GM21529 (cell line): ENCODE results near the gene MACC1.
A peak's percentile ranks its signal among the peaks of the same experiment; 100 is the strongest.

Source experiments
- ATAC-seq: cut with Tn5 transposase; IDR thresholded peaks from one replicate; pipeline ENCODE4 v1.9.1; 2021; ENCODE audit not compliant: unreplicated experiment

Gene MACC1

GRCh38 chr7:20217193-20217948 is at the start of gene MACC1:
MACC1 (minus strand) TSS chr7:20217384; CDS start chr7:20161862, 55,522 bp downstream.
- ATAC-seq, result peak; percentile 56

DNA sequence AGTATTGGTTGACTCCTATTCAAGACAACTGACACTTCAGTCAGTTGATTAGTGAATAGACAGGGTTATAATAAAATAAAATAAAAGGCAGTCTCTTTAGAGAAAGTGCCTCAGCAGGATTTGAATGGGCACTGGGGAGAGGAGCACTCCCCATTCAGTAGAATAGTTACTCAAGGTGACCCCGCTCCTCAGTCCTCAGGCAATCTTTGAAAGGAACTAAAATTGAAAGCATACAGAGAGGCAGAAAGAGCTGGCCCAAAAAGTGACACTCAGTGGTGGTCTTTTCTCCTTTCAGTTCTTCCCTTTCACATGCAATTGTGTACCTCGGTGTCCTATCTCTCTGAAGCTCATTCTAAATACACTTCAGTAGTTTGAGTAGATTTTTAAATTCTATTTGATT is 47.4 kb upstream of the MACC1 start:
- ATAC-seq, result no peak

- ATAC-seq, result no peak
Measured at GRCh38 chr7:20260223-20260622, 43.0 kb upstream of the MACC1 start.

DNA sequence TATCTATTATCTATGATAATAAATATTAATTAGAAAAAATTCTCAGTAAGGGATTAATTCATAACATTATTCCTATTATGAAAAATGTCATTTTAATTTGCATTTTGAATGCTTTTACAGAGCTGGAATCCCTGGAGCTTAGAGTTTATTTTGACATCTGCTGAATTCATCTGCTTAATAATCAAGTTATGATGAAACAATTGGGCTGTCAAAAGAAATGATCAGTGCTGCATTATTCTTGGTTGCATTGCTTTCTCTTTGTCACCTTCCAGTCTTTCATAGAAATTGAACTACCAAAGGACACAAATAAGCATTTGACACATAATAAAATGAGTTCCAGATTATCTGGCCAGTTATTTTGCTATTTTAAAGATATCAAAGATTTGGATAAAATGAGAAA is 40.0 kb upstream of the MACC1 start:
- ATAC-seq, result no peak

GRCh38 chr7:20249920-20250319 is 32.7 kb upstream of the MACC1 start:
- ATAC-seq, result no peak

DNA sequence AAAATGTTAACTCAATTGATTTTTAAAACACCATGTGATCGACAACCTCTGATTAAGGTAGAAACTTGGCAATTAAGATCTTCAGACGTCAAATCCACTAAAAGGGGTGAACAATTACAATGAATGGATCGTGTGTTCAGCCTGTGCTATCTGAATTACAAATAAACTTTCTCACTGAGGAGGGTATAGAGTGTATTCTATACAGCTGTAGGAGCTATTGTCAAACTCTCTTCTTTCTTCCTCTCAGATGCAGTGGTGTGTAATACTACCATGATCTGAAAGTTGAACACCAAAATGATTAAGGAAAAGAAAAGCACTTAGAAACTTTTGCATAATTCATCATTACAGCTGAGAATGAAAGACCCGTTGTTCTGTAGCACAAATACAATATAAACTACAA is 32.2 kb upstream of the MACC1 start:
- no peak for ATAC-seq

- ATAC-seq, result no peak
Measured at GRCh38 chr7:20246236-20246635, 29.1 kb upstream of the MACC1 start.

- ATAC-seq, result no peak
Measured at GRCh38 chr7:20244334-20245120, 27.3 kb upstream of the MACC1 start.

GRCh38 chr7:20241911-20242261 is 24.7 kb upstream of the MACC1 start:
- ATAC-seq, result peak; percentile 29

DNA sequence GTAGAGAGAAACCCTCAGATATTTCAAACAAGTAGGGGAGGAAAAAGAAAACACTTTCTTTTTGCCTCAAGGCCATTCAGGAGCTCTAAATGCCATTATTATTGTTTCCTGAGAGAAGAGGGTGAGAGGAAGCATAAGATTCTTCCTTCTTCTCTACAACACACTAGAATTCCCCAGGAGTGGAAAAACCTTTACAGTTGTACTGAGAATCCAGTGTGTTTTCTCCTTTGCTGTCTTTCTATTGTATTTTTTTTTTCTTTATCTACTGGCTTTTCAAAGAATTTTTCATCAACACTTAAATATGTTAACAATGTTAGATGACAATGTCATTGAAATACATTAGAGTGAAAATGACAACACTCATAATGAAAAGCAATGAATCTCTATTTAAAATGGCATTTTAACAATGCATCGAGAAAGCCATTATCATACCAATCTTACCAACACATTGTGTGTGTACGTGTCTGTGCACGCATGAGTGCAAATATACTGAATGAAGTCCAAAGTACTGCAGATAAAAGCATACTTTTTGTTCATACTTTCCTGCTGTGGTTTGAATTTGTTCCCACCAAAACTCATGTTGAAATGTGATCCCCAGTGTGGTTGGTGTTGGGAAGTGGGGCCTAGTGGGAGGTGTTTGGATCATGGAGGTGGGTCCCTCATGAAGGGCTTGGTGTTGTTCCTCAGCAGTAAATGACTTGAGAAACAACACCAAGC is 24.2 kb upstream of the MACC1 start:
- ATAC-seq, result no peak

GRCh38 chr7:20240080-20240926 is 23.1 kb upstream of the MACC1 start:
- peak; percentile 46 for ATAC-seq

GRCh38 chr7:20238754-20239324 is 21.7 kb upstream of the MACC1 start:
- peak; percentile 82 for ATAC-seq

- ATAC-seq, result no peak
Measured at GRCh38 chr7:20238194-20238753, 21.1 kb upstream of the MACC1 start.

- no peak for ATAC-seq
Measured at GRCh38 chr7:20237464-20238193, 20.4 kb upstream of the MACC1 start.

DNA sequence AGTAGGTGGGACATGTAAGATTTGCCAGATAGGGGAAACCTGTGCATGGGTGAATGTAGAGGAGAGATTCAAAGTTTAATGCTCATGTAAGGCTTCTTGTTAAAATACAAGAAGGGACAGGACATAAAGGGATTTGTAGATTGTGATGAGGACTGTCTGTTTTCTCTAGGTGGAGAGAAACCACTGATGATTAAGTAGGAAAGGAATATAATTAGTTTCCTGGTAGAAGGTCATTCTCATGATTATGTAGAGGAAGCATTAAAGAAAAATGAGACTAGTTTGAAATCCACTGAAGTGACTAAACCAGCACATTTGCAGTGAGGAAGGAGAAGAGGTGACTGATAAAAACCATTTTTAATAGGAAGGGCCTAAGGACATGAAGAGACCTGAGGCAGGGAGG is 19.6 kb upstream of the MACC1 start:
- no peak for ATAC-seq

DNA sequence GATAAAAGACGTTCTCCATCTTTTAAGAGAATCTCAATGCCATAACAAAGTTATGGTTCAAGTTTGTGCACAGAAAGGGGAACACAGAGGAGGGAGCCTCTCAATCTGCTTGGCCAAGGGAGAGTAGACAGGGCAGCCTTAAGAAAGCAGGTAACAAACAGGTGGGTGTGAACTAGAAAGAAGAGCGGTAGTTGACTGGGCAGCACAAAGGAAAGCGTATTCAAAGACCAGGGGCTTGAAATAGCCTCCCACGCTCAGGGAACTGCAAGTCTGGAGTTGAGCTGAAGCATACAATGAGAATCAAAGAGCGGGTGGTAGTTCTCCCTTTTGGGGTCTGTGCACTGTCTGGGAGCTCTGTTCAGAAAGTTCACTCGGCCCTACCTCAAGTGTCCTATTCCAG is 18.9 kb upstream of the MACC1 start:
- no peak for ATAC-seq

GRCh38 chr7:20235288-20235687 is 18.1 kb upstream of the MACC1 start:
- no peak for ATAC-seq

DNA sequence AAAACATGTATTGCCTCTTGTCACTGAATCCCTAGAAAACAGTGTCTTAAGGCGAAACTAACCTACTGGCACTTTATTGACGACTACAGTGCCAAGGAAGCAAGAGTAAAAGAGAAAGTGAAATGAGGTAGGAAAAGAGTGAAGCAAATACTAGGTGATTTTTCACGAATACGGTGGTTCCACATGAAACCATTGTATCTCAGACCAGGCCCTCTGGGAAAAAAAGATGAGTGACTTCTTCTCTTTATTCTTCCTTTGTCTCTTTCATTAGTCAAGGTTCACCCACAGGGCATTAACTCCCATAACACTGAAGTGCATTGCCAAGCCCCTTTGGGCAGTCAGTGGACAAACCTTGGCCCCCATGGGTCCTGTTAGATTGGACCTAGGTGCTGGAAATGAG is 16.2 kb upstream of the MACC1 start:
- peak; percentile 39 for ATAC-seq

DNA sequence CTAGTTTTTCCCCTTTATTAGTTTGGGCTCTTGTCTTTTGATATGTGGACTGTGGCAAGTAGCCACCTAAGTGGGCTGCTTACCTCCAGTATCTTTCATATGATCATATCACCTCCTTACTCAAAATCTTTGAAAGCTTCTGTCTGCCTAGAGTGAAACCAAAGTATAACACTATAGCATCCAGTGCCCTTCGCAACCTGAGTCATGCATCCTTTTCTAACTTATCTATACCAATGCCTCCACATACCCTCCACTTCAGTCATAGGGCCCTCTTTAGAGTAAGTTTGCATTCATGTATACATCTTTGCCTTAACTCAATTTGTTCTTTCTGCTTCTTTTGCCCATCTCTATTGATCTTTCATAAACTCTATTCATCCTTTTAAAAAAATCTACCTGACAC is 15.7 kb upstream of the MACC1 start:
- no peak for ATAC-seq
